Measurements from ENCODE around the gene ATP13A2. TPM values are rescaled to one million over a fixed set of nuclear protein-coding genes. Genes with fewer than 3 reads are reported as not detected.
A peak's percentile ranks its signal among the peaks of the same experiment; 100 is the strongest.
"Not testable (repeated sequence)": the region's sequence is repeated elsewhere in the genome, so short reads cannot be mapped to it uniquely, and the experiment has no call there.

The ATP13A2 gene
- total RNA-seq, 1 donor from 2014 or later: 25.0 TPM

- peak; percentile 41 to 82 for DNase-seq (ENCODE audit: low read depth in 2 of 2)
Observed at GRCh38 chr1:16960560-16961296, 51.0 kb downstream of the ATP13A2 start.

DNA sequence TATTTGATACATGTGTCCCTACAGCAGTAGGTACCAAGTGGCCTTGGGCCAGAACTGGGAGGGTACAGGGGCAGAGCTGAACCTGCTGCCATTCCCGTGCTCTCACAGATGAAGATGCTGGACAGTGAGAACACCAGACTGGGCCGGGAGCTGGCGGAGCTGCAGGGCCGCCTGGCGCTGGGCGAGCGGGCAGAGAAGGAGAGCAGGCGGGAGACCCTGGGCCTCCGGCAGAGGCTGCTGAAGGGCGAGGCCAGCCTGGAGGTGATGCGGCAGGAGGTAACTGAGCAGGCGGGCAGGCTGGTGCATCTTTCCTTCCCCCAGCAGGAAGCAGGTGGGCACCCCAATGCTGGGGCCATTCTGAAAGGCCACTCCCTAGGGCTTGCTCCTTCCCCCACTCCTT, 53.3 kb downstream of the ATP13A2 start:
- no peak for DNase-seq (ENCODE audit: low read depth in 2 of 2)

DNA sequence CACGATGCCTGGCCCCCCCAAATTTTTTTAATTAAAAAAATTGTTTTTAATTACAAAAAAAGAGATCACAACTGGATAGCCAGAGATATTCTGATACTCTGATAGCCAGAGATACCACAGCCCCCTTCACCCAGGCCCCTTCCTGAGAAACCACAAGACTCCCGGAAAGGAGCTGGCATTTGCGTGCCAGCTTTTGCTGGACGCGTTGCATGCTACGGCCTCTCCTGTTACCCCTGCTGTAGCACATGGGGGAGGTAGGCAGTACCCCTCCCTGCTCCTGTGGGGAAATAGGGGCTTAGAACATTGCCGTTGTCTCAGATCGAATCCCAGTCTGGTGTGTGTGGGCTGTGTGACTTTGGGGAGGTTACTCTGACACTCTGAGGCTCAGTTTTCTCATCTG, 54.0 kb downstream of the ATP13A2 start:
- DNase-seq (ENCODE audit: low read depth in 2 of 2): no peak

- no peak for DNase-seq (ENCODE audit: low read depth in 2 of 2)
Observed at GRCh38 chr1:16956775-16957174, 55.0 kb downstream of the ATP13A2 start.

DNA sequence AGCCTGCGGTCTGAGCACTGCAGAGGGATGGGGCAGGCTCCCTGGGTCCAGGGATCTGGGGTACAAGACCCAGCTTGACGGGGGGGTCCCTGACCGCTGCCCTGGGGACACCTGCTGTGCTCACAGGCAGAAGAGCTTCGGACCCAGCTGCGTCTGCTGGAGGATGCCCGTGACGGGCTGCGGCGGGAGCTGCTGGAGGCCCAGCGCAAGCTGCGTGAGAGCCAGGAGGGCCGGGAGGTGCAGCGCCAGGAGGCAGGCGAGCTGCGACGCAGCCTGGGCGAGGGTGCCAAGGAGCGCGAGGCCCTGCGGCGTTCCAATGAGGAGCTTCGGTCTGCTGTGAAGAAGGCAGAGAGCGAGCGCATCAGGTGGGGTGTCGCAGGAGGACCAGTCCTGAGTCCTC, 56.5 kb downstream of the ATP13A2 start:
- DNase-seq (ENCODE audit: low read depth in 2 of 2): no peak

DNA sequence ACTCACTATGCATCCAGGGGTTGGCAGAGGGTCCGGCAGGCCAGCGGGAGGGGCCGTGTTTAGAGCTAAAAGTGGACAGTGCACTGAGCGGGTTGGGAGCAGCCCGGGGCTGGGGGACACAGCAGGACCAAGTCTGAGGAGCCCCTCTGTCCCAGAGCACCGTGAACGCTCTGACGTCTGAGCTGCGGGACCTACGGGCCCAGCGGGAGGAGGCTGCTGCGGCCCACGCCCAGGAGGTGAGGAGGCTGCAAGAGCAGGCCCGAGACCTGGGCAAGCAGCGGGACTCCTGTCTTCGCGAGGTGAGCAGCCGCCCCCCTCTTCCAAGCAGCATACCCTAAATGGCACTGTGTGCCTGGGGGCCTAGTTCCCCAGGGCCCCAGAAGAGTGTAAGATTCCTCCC, 57.1 kb downstream of the ATP13A2 start:
- no peak for DNase-seq (ENCODE audit: low read depth in 2 of 2)

GRCh38 chr1:16952376-16952775, 59.4 kb downstream of the ATP13A2 start:
- DNase-seq (ENCODE audit: low read depth in 2 of 2): not testable (repeated sequence)

- not testable (repeated sequence) for DNase-seq (ENCODE audit: low read depth in 2 of 2)
Observed at GRCh38 chr1:16949026-16949425, 62.7 kb downstream of the ATP13A2 start.

DNA sequence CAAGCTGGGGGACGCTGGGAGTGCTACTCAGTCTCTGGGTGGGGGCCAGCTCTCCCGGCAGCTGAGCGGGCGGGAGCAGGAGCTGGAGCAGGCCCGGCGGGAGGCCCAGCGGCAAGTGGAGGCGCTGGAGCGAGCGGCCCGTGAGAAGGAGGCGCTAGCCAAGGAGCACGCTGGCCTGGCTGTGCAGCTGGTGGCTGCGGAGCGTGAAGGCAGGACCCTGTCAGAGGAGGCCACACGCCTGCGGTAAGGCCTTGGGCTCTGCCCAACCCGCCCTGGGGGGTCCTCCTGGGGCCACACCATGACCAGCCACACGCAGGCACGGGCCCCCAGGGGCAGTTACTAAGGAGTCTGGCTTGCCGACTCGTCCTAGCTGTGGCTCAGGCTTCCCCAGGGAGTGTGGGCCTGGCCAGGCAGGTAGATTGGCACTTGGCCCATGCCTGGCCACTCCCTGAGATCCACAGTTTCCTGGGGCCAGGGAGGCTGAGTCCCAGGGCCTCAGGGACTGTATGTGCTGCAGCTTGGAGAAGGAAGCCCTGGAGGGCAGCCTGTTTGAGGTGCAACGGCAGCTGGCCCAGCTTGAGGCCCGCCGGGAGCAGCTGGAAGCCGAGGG, 63.3 kb downstream of the ATP13A2 start:
- DNase-seq (ENCODE audit: low read depth in 2 of 2): not testable (repeated sequence)

DNA sequence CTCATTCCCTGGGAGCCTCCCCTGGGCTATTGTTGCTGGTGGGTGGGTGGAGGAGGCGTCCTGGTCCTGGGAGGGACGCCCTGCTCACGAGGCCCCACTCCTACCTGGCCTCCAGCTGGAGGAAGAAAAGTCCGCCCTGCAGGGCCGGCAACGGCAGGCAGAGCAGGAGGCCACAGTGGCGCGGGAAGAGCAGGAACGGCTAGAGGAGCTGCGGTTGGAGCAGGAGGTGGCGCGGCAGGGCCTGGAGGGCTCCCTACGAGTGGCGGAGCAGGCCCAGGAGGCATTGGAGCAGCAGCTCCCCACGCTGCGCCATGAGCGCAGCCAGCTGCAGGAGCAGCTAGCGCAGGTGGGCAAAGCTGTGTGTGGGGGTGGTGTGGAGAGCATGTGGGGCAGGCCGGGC, 65.1 kb downstream of the ATP13A2 start:
- DNase-seq (ENCODE audit: low read depth in 2 of 2): no peak

- DNase-seq (ENCODE audit: low read depth in 2 of 2): not testable (repeated sequence)
Observed at GRCh38 chr1:16946185-16946584, 65.5 kb downstream of the ATP13A2 start.

GRCh38 chr1:16945512-16945911, 66.2 kb downstream of the ATP13A2 start:
- DNase-seq (ENCODE audit: low read depth in 2 of 2): not testable (repeated sequence)

- no peak for DNase-seq (ENCODE audit: low read depth in 2 of 2)
Observed at GRCh38 chr1:16944038-16944437, 67.7 kb downstream of the ATP13A2 start.

DNA sequence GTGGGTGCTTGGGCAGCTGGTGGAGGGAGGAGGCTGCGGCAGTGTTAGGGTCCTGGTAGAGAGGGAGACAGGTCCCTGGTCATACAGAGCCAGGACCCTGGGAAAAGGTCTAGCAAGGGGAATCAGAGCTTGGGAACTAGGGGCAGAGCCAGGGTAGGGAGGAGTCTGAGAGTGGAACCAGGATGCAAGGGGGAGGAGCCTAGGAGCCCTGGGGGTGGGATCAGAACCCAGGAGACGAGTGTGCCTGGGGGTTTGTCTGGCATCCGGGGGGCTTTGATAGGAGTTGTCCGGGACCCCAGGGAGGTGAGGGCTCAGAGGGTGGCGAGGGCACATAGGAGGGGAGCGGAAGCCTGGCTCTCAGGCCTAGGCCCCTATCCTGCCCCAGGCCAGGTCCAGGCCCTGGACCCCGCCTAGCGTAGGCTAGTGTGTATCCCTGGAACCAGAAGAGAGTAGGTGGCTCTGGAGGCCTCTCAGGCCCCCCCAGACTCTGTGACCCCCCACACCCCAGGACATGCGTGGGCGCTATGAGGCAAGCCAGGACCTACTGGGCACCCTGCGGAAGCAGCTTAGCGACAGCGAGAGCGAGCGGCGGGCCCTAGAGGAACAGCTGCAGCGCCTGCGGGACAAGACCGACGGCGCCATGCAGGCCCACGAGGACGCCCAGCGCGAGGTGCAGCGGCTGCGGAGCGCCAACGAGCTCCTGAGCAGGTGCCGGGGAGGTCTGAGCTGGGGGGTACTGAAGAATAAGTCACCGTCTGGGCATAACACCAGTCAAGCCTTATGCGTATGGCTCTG, 72.1 kb downstream of the ATP13A2 start:
- not testable (repeated sequence) for DNase-seq (ENCODE audit: low read depth in 2 of 2)

GRCh38 chr1:16938351-16939321, 73.1 kb downstream of the ATP13A2 start:
- DNase-seq (ENCODE audit: low read depth in 2 of 2): no peak

GRCh38 chr1:16936580-16936979, 75.1 kb downstream of the ATP13A2 start:
- not testable (repeated sequence) for DNase-seq (ENCODE audit: low read depth in 2 of 2)

Other genes starting within 250 kb of the ATP13A2 start
- gene RNU1-2, start 115.9 kb downstream of the ATP13A2 start, total RNA-seq: under 0.01 TPM in 2 replicates
- 11.4 and 14.2 TPM in 2 replicates for gene CROCC, start 90.0 kb downstream of the ATP13A2 start, total RNA-seq
- 8.9 and 55.3 TPM in 2 replicates for gene MFAP2, start 31.3 kb downstream of the ATP13A2 start, total RNA-seq
- 134 and 143 TPM in 2 replicates for gene SDHB, start 42.1 kb upstream of the ATP13A2 start, total RNA-seq
- under 0.01 TPM in 2 replicates for gene PADI2, start 107.5 kb upstream of the ATP13A2 start, total RNA-seq
- gene PADI1, start 193.2 kb upstream of the ATP13A2 start, total RNA-seq: under 0.01 and 0.13 TPM in 2 replicates
- not detected in 2 replicates for gene PADI3, start 237.2 kb upstream of the ATP13A2 start, total RNA-seq